Breast epithelium (tissue), 3 donors: Measurements from ENCODE around the gene MAN1C1.

ENCODE experiments used
- POLR2A ChIP-seq: fragments of 450-650 bp; IDR thresholded peaks from one replicate; pipeline ENCODE4 v1.6.1; 2016; ENCODE audit warnings: antibody characterized with exemption, mild to moderate bottlenecking, moderate library complexity
- TF ChIP-seq, protein P1 (sequence below), 3 donors: fragments of 450-650 bp; IDR thresholded peaks; one replicate each; pipeline ENCODE4 v1.5.1; 2016 to 2017; ENCODE audit warnings: antibody characterized with exemption in 3 of 3, mild to moderate bottlenecking in 3 of 3, moderate library complexity in 3 of 3

- TF ChIP-seq, protein P1, sequence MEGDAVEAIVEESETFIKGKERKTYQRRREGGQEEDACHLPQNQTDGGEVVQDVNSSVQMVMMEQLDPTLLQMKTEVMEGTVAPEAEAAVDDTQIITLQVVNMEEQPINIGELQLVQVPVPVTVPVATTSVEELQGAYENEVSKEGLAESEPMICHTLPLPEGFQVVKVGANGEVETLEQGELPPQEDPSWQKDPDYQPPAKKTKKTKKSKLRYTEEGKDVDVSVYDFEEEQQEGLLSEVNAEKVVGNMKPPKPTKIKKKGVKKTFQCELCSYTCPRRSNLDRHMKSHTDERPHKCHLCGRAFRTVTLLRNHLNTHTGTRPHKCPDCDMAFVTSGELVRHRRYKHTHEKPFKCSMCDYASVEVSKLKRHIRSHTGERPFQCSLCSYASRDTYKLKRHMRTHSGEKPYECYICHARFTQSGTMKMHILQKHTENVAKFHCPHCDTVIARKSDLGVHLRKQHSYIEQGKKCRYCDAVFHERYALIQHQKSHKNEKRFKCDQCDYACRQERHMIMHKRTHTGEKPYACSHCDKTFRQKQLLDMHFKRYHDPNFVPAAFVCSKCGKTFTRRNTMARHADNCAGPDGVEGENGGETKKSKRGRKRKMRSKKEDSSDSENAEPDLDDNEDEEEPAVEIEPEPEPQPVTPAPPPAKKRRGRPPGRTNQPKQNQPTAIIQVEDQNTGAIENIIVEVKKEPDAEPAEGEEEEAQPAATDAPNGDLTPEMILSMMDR (IDR thresholded peaks at IDR 0.05): no peak
- no peak for TF ChIP-seq POLR2A
These were observed 81.7 kb downstream of the MAN1C1 start for GRCh38 chr1:25698252-25698651.
